GM12878 (cell line): ENCODE results near the gene HOXC9.

Experiments used
- CREB1 ChIP-seq: IDR thresholded peaks from 2 replicates; pipeline ENCODE4 v1.6.1; 2012; ENCODE audit warnings: low read depth, mild to moderate bottlenecking, inconsistent platforms
- CTCF ChIP-seq, 3 experiments: IDR thresholded peaks in 2 of 3; conservative IDR thresholded peaks in 1 of 3; 2 replicates each; pipeline ENCODE4 v1.5.1; 2011; ENCODE audit warnings: low read depth in 3 of 3, low read length in 3 of 3, mild to moderate bottlenecking in 3 of 3, control low read depth in 2 of 3, moderate library complexity in 2 of 3, inconsistent platforms in 1 of 3, mixed read lengths in 1 of 3; ENCODE audit not compliant: control insufficient read depth in 2 of 3, insufficient read depth in 1 of 3; ENCODE audit errors: extremely low read depth in 1 of 3
- ETV6 ChIP-seq, 2 experiments: fragments of 450-650 bp in 1 of 2; IDR thresholded peaks in 1 of 2; conservative IDR thresholded peaks in 1 of 2; 2 replicates each; pipeline ENCODE4 v1.6.1; 2014; ENCODE audit warnings: antibody characterized with exemption in 1 of 2, borderline replicate concordance in 1 of 2, low read depth in 1 of 2, mild to moderate bottlenecking in 1 of 2, moderate library complexity in 1 of 2
- EZH2 ChIP-seq: IDR thresholded peaks from 2 replicates; pipeline ENCODE4 v1.6.1; 2012; ENCODE audit warnings: low read depth, mild to moderate bottlenecking, control low read depth, inconsistent platforms, low read length, borderline replicate concordance; ENCODE audit not compliant: control insufficient read depth
- PKNOX1 ChIP-seq: fragments of 450-650 bp; IDR thresholded peaks from 2 replicates; pipeline ENCODE4 v1.6.1; 2016; ENCODE audit warnings: mild to moderate bottlenecking
- POLR2A ChIP-seq: IDR thresholded peaks from 2 replicates; pipeline ENCODE4 v1.6.1; 2011; ENCODE audit warnings: low read depth, mild to moderate bottlenecking, low read length
- SP1 ChIP-seq: IDR thresholded peaks from one replicate; pipeline ENCODE4 v1.6.1; 2011; ENCODE audit warnings: low read depth, low read length

- TF ChIP-seq POLR2A = no peak
- TF ChIP-seq ETV6 (conservative IDR thresholded peaks at IDR 0.05 in 1 of 2, IDR thresholded peaks at IDR 0.05 in 1 of 2; ENCODE audit: borderline replicate concordance in 1 of 2, low read depth in 1 of 2) = no peak
- TF ChIP-seq CTCF (IDR thresholded peaks at IDR 0.05 in 2 of 3, conservative IDR thresholded peaks at IDR 0.05 in 1 of 3; ENCODE audit: control insufficient read depth in 2 of 3, extremely low read depth in 1 of 3, insufficient read depth in 1 of 3, low read depth in 3 of 3, low read length in 3 of 3) = no peak
- no peak for TF ChIP-seq SP1
- no peak for TF ChIP-seq PKNOX1
- no peak for TF ChIP-seq EZH2
- TF ChIP-seq CREB1 = no peak
Observed at GRCh38 chr12:54000116-54001114, at the start of gene HOXC9.
